ENCODE data around the gene RUSC1.

Gene RUSC1

GRCh38 chr1:155277902-155278688, 42.6 kb upstream of the RUSC1 start:
- DNase-seq (ENCODE audit: low spot score) (no peak), ATAC-seq (ENCODE audit: low read depth) (peak; percentile 41)
- TF ChIP-seq, protein P1, sequence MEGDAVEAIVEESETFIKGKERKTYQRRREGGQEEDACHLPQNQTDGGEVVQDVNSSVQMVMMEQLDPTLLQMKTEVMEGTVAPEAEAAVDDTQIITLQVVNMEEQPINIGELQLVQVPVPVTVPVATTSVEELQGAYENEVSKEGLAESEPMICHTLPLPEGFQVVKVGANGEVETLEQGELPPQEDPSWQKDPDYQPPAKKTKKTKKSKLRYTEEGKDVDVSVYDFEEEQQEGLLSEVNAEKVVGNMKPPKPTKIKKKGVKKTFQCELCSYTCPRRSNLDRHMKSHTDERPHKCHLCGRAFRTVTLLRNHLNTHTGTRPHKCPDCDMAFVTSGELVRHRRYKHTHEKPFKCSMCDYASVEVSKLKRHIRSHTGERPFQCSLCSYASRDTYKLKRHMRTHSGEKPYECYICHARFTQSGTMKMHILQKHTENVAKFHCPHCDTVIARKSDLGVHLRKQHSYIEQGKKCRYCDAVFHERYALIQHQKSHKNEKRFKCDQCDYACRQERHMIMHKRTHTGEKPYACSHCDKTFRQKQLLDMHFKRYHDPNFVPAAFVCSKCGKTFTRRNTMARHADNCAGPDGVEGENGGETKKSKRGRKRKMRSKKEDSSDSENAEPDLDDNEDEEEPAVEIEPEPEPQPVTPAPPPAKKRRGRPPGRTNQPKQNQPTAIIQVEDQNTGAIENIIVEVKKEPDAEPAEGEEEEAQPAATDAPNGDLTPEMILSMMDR (IDR thresholded peaks at IDR 0.05; ENCODE audit: poor library complexity, severe bottlenecking): peak; percentile 17
- Histone ChIP-seq H3K9me3 (ENCODE audit: severe bottlenecking) (no peaks in the 10 kb centered on the region), H3K27me3 (ENCODE audit: insufficient read depth, poor library complexity, severe bottlenecking) (no peaks in the 10 kb centered on the region), H3K27ac (ENCODE audit: poor library complexity, severe bottlenecking) (peak overlapping the region; percentile 14), H3K4me3 (ENCODE audit: severe bottlenecking) (peak overlapping the region; percentile 53), H3K4me1 (ENCODE audit: insufficient read depth, poor library complexity, severe bottlenecking) (no peaks in the 10 kb centered on the region), H3K36me3 (ENCODE audit: low read depth) (no peaks in the 10 kb centered on the region)

GRCh38 chr1:155278689-155279160, 42.0 kb upstream of the RUSC1 start:
- Histone ChIP-seq H3K36me3 (ENCODE audit: low read depth) (no peaks in the 10 kb centered on the region), H3K4me1 (ENCODE audit: insufficient read depth, poor library complexity, severe bottlenecking) (no peaks in the 10 kb centered on the region), H3K9me3 (ENCODE audit: severe bottlenecking) (no peaks in the 10 kb centered on the region), H3K27me3 (ENCODE audit: insufficient read depth, poor library complexity, severe bottlenecking) (no peaks in the 10 kb centered on the region), H3K27ac (ENCODE audit: poor library complexity, severe bottlenecking) (no peak overlapping the region), H3K4me3 (ENCODE audit: severe bottlenecking) (no peak overlapping the region)
- DNase-seq (ENCODE audit: low spot score): no peak
- no peak for ATAC-seq (ENCODE audit: low read depth)
- TF ChIP-seq, protein P1 (IDR thresholded peaks at IDR 0.05; ENCODE audit: poor library complexity, severe bottlenecking): no peak

- Histone ChIP-seq H3K27ac (ENCODE audit: poor library complexity, severe bottlenecking) (no peak overlapping the region), H3K9me3 (ENCODE audit: severe bottlenecking) (no peaks in the 10 kb centered on the region), H3K36me3 (ENCODE audit: low read depth) (no peaks in the 10 kb centered on the region), H3K27me3 (ENCODE audit: insufficient read depth, poor library complexity, severe bottlenecking) (no peaks in the 10 kb centered on the region), H3K4me3 (ENCODE audit: severe bottlenecking) (no peak overlapping the region), H3K4me1 (ENCODE audit: insufficient read depth, poor library complexity, severe bottlenecking) (no peaks in the 10 kb centered on the region)
- DNase-seq (ENCODE audit: low spot score) (no peak), ATAC-seq (ENCODE audit: low read depth) (no peak)
- TF ChIP-seq, protein P1 (IDR thresholded peaks at IDR 0.05; ENCODE audit: poor library complexity, severe bottlenecking): no peak
Observed at GRCh38 chr1:155279268-155279667, 41.4 kb upstream of the RUSC1 start.

GRCh38 chr1:155282488-155283091, 38.1 kb upstream of the RUSC1 start:
- ATAC-seq (ENCODE audit: low read depth) (no peak), DNase-seq (ENCODE audit: low spot score) (no peak)
- no peaks in the 10 kb centered on the region for H3K4me1 ChIP-seq (ENCODE audit: insufficient read depth, poor library complexity, severe bottlenecking)
- no peaks in the 10 kb centered on the region for H3K9me3 ChIP-seq (ENCODE audit: severe bottlenecking)
- H3K4me3 ChIP-seq (ENCODE audit: severe bottlenecking): no peak overlapping the region
- H3K27me3 ChIP-seq (ENCODE audit: insufficient read depth, poor library complexity, severe bottlenecking): no peaks in the 10 kb centered on the region
- H3K36me3 ChIP-seq (ENCODE audit: low read depth): no peaks in the 10 kb centered on the region
- H3K27ac ChIP-seq (ENCODE audit: poor library complexity, severe bottlenecking): no peak overlapping the region
- TF ChIP-seq, protein P1 (IDR thresholded peaks at IDR 0.05; ENCODE audit: poor library complexity, severe bottlenecking): no peak

GRCh38 chr1:155284476-155284875, 36.2 kb upstream of the RUSC1 start:
- Histone ChIP-seq H3K9me3 (ENCODE audit: severe bottlenecking) (no peaks in the 10 kb centered on the region), H3K36me3 (ENCODE audit: low read depth) (no peaks in the 10 kb centered on the region), H3K27ac (ENCODE audit: poor library complexity, severe bottlenecking) (no peak overlapping the region), H3K4me1 (ENCODE audit: insufficient read depth, poor library complexity, severe bottlenecking) (no peaks in the 10 kb centered on the region), H3K4me3 (ENCODE audit: severe bottlenecking) (no peak overlapping the region), H3K27me3 (ENCODE audit: insufficient read depth, poor library complexity, severe bottlenecking) (no peaks in the 10 kb centered on the region)
- ATAC-seq (ENCODE audit: low read depth): no peak
- TF ChIP-seq, protein P1 (IDR thresholded peaks at IDR 0.05; ENCODE audit: poor library complexity, severe bottlenecking): no peak
- no peak for DNase-seq (ENCODE audit: low spot score)
